Measurements from ENCODE around the gene MT4.

The MT4 gene

GRCh38 chr16:56606071-56606475, 41.2 kb downstream of the MT4 start:
- FAIRE-seq, result no peak

DNA sequence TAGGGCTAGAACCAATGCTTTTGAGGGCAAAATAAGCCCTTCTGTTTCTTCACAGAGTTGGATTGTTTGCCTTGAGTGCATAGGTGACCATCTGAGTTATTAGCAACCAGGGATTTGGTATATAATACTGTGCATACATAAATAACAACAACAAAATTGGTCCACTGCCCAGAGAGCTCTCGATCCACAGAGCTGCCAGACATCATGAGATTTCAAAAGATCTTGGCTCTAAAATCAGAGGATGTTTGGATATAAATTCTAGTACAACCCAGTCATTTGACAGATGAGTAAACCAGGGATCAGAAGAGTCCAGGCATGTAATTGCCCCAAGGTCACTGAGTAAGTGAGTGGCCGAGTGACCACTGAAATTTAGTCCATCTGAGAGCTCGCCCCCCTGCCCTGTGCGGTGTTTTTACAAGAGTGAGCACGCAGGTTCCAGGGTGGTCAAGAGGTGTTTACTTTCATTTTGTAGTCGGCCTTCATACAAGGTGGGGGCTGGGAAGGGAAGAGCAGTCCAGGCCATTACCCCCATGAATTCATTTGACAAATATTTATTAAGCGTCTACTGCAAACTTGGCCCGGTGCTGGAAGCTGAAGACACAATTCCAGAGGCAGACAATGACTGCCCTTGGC, 41.7 kb downstream of the MT4 start:
- no peak for FAIRE-seq

GRCh38 chr16:56607109-56607618, 42.3 kb downstream of the MT4 start:
- FAIRE-seq, result no peak

GRCh38 chr16:56607675-56608042, 42.8 kb downstream of the MT4 start:
- no peak for FAIRE-seq

DNA sequence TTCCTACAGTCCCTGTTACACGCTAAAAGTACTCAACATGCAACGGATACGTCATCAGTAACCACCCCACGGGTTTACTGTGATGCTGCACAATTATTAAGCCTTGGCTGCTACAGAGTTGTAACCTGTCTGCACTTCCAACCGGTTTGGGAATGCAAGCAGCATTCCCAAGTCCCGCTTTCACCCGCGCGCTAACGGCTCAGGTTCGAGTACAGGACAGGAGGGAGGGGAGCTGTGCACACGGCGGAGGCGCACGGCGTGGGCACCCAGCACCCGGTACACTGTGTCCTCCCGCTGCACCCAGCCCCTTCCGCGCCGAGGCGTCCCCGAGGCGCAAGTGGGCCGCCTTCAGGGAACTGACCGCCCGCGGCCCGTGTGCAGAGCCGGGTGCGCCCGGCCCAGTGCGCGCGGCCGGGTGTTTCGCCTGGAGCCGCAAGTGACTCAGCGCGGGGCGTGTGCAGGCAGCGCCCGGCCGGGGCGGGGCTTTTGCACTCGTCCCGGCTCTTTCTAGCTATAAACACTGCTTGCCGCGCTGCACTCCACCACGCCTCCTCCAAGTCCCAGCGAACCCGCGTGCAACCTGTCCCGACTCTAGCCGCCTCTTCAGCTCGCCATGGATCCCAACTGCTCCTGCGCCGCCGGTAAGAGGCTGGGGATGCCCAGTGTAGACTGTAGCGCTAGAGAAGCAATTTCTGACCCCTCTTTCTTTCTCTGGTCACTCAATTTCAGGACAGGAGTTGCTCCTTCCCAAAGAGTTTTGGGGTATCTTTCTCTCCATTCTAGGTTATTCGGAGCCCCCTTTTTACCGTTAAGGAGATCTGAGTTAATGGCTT, 43.4 kb downstream of the MT4 start, which contains the start of gene MT2A:
TSS of gene MT2A (plus strand) at position 542 of the 833 bp plus-strand sequence. CDS start at position 614, 72 bp downstream.
- FAIRE-seq, result no peak

GRCh38 chr16:56608876-56609462, 44.1 kb downstream of the MT4 start:
- FAIRE-seq, result no peak

- FAIRE-seq, result no peak
Measured at GRCh38 chr16:56609463-56609921, 44.6 kb downstream of the MT4 start.

- FAIRE-seq, result no peak
Measured at GRCh38 chr16:56610017-56610608, 45.2 kb downstream of the MT4 start.

DNA sequence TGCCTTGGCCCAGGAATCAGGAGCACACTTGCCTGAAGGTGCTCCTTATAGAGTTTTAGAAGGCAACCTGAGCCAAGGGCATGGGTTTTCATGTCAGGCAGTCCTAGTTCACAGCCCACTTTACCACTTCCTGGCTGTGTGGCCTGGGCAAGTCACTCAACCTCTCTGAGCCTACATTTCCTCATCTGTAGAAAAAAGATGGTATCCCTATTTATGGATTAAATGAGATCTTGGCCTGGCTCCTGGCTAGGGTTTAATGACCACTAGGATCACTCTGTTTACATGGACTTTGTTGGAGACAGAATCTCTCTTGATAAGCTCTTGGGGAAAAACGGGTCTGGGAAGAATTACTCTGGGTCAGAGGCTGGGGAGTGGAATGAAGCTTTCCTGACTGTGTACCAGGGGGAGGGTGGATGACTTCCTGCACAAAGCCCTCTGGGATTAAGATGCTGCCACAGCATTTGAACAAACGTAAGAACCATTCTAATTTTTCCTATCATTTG, 45.8 kb downstream of the MT4 start:
- FAIRE-seq, result no peak

DNA sequence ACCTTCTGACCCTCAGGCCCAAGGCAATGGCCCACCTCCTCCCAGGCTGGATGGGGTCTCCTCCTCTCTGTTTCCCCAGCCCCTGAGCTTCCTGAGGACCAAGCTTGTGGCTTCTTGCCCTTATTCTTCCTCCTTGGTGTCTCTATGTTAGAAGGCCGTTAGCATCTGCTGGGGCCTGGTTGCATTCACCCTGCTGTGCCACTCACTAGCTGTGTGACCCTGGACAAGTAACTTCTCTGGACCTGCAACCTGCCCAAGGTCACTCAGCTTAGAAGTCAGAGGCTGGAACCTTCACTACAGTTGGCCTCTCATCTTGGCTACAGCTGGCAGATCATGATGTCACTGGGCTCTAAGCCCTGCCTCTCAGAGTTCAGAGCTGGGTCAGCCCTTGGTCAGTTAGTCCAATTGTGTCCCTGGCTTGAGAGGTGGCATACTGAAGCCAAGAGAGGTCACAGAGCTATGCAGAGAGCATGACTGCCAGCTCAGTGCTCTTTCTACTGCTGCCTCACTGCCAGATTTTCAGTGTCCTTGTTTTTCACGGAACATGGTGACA, 46.5 kb downstream of the MT4 start:
- no peak for FAIRE-seq

DNA sequence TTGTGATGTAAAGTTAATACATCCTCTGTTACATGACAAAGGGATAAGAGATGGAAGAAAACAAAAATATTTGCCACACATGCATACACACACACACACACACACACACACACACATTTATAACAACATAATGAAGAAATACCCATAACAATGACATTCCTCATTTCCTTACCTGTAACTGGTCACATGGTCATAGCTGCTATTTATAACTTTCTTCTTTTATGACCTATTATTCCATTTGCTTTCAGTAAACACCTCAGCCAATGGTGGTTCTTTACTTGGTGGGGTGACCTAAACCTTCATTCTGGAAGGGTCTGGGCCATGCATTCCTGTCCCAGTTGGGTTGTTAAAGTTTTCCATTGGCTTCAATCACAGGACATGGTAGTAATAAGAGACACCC, 48.8 kb downstream of the MT4 start:
- no peak for FAIRE-seq

DNA sequence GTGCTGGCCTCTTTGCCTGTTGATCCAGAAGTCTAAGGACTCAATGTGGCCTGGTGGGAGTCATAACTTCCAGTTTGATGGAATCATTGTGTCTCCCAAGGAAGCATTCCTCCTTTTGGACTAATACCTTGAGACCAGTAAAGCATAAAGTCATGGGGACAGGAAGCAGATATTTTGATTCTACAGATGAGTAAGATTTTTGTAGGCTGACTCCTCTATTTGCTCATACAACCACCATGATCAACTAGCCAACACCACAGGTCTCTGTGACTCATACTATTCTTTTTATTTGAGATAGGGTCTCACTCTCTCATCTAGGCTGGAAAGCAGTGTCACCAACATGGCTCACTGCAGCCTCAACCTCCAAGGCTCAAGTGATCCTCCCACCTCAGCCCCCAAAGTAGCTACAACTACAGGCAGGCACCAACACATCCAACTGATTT, 49.7 kb downstream of the MT4 start:
- FAIRE-seq, result no peak

- no peak for FAIRE-seq
Measured at GRCh38 chr16:56615353-56615752, 50.5 kb downstream of the MT4 start.

- no peak for FAIRE-seq
Measured at GRCh38 chr16:56616608-56617211, 51.8 kb downstream of the MT4 start.

GRCh38 chr16:56617212-56618085, 52.6 kb downstream of the MT4 start:
- no peak for FAIRE-seq

GRCh38 chr16:56618138-56618537, 53.3 kb downstream of the MT4 start:
- no peak for FAIRE-seq

Data from islet of Langerhans (tissue), 1 donor.